Panc1 (cell line): Measurements from ENCODE around the gene RIBC1. TPM values are rescaled to one million over a fixed set of nuclear protein-coding genes. Genes with fewer than 3 reads are reported as not detected.

ENCODE experiments used
- ATAC-seq: fragments of 200-7000 bp; cut with Tn5 transposase; 2 replicates; pipeline ENCODE4 v1.9.1; 2020; ENCODE audit warnings: mild to moderate bottlenecking, moderate library complexity
- BruUV-seq: library from RNA; stranded (reverse); fragments of 400-500 nt; replicated peaks from 2 replicates; lab custom pipeline; 2021; lab: Mats Ljungman, UMichigan
- CTCF ChIA-PET: fragments of 300-600 bp; sonication (Branson Sonifier 250); formaldehyde crosslinking; loops from one replicate; lab custom pipeline; 2022; ENCODE audit warnings: antibody characterized with exemption; lab: Charles Lee
- POLR2A ChIA-PET: fragments of 300-600 bp; sonication (Branson Sonifier 250); formaldehyde crosslinking; loops from one replicate; lab custom pipeline; 2022; ENCODE audit warnings: antibody characterized with exemption; lab: Charles Lee
- DNase-seq: peaks from one replicate; pipeline ENCODE4 v3.0.0-alpha.2; 2010; ENCODE audit warnings: low read depth, low spot score
- H3K27ac ChIP-seq: 2 replicates; pipeline ENCODE4 v1.5.1; 2011; ENCODE audit warnings: mild to moderate bottlenecking, low read length, inconsistent platforms
- H3K27me3 ChIP-seq: fragments of 200-500 bp; sonication (Bioruptor generic); 2 replicates; pipeline ENCODE4 v1.6.0; 2014; ENCODE audit warnings: low read length, inconsistent platforms; ENCODE audit not compliant: control insufficient read depth, insufficient read depth
- H3K36me3 ChIP-seq: fragments of 200-500 bp; sonication (Bioruptor generic); 2 replicates; pipeline ENCODE4 v1.5.1; 2014; ENCODE audit warnings: inconsistent platforms, mild to moderate bottlenecking, low read length, moderate library complexity; ENCODE audit not compliant: control insufficient read depth, insufficient read depth
- H3K4me1 ChIP-seq: 2 replicates; pipeline ENCODE4 v1.5.1; 2011; ENCODE audit warnings: inconsistent platforms, mild to moderate bottlenecking, low read length, moderate library complexity; ENCODE audit not compliant: control insufficient read depth, insufficient read depth
- H3K4me3 ChIP-seq, 2 experiments: 2 replicates each; pipeline ENCODE4 v1.5.1; 2011 to 2012; ENCODE audit warnings: low read depth in 2 of 2, low read length in 2 of 2, mild to moderate bottlenecking in 2 of 2, inconsistent platforms in 1 of 2, moderate library complexity in 1 of 2
- H3K9me3 ChIP-seq: fragments of 200-500 bp; sonication (Bioruptor generic); 2 replicates; pipeline ENCODE4 v1.5.1; 2014; ENCODE audit warnings: low read depth, mild to moderate bottlenecking, inconsistent platforms, low read length, moderate library complexity; ENCODE audit not compliant: control insufficient read depth, insufficient read depth
- POLR2AphosphoS5 ChIP-seq: IDR thresholded peaks from 2 replicates; pipeline ENCODE4 v1.6.1; 2012; ENCODE audit warnings: mild to moderate bottlenecking, low read depth, low read length, moderate library complexity
- SIN3A ChIP-seq: IDR thresholded peaks from 2 replicates; pipeline ENCODE4 v1.6.1; 2012; ENCODE audit warnings: low read depth, mild to moderate bottlenecking, low read length, moderate library complexity, borderline replicate concordance; ENCODE audit not compliant: insufficient read depth
- TCF7L2 ChIP-seq: IDR thresholded peaks from 2 replicates; pipeline ENCODE4 v1.6.1; 2011; ENCODE audit warnings: mild to moderate bottlenecking, low read depth, low read length, inconsistent platforms
- in situ Hi-C: cut with HindIII; loops from 2 replicates; pipeline ENCODE4 v1.10.0; 2016; ENCODE audit warnings: low sequenced_read_pairs, low pct_unique_long_range_greater_than_20kb
- intact Hi-C: fragments of 100-400 bp; cut with micrococcal nuclease; formaldehyde crosslinking; loops from one replicate; pipeline ENCODE4 v1.10.0; 2022; ENCODE audit not compliant: unreplicated experiment
- total RNA-seq: library from RNA; stranded (reverse); gene quantifications from one replicate; pipeline ENCODE4 v1.2.1, GENCODE V29; 2021; ENCODE audit not compliant: unreplicated experiment
- TF ChIP-seq, protein P1 (sequence below), 2 experiments: IDR thresholded peaks; 2 replicates each; pipeline ENCODE4 v1.6.1; 2011 to 2012; ENCODE audit warnings: low read depth in 2 of 2, control low read depth in 1 of 2, low read length in 1 of 2, mild to moderate bottlenecking in 1 of 2, moderate library complexity in 1 of 2; ENCODE audit not compliant: insufficient read depth in 1 of 2
- TF ChIP-seq, protein P2 (sequence below): fragments of 450-650 bp; IDR thresholded peaks from 2 replicates; pipeline ENCODE4 v1.5.1; 2017; ENCODE audit warnings: mild to moderate bottlenecking

RIBC1 gene
- total RNA-seq, 1 experiment from 2014 or later: 1.1 TPM

DNA sequence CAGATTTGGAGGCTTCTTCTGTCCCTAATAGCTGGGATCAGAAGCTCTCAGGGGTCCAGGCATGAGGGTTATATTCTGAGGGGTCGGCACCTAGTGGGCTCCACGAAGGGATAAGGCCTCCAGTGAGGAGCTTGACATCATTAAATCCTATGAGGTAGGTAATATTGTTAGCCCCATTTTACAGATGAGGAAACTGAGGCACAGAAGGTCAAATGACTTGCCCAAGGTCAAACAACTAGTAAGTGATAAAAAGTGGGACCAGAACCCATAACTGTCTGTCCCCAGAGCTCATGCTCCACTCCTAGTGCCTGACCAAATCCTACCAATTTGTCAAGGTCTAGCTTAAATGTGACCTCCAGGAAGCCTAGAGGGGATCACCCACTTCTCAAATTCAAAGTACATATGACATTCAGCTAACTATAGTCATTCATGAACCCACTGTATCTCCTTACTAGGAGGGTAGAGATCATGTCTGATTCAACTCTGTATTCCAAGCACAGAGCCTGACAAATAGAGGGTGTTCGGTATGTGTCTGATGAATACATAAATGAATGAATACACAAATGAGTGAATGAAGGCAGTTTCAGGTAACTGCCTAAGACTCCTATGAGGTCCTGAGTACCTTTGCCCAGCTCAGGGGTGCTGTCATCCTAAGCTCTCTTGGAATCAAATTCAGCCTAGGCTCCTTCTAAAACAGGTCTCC is 43.5 kb upstream of the RIBC1 start:
- in situ Hi-C loops: no loop called here
- no peaks in the 10 kb centered on the region for H3K4me1 ChIP-seq
- CTCF ChIA-PET: no interaction called here
- H3K9me3 ChIP-seq: no peaks in the 10 kb centered on the region
- DNase-seq: no peak
- intact Hi-C loops: no loop called here
- POLR2A ChIA-PET: no interaction called here
- no peaks in the 10 kb centered on the region for H3K27me3 ChIP-seq
- TF ChIP-seq SIN3A: no peak
- TF ChIP-seq TCF7L2: no peak
- TF ChIP-seq, protein P1, sequence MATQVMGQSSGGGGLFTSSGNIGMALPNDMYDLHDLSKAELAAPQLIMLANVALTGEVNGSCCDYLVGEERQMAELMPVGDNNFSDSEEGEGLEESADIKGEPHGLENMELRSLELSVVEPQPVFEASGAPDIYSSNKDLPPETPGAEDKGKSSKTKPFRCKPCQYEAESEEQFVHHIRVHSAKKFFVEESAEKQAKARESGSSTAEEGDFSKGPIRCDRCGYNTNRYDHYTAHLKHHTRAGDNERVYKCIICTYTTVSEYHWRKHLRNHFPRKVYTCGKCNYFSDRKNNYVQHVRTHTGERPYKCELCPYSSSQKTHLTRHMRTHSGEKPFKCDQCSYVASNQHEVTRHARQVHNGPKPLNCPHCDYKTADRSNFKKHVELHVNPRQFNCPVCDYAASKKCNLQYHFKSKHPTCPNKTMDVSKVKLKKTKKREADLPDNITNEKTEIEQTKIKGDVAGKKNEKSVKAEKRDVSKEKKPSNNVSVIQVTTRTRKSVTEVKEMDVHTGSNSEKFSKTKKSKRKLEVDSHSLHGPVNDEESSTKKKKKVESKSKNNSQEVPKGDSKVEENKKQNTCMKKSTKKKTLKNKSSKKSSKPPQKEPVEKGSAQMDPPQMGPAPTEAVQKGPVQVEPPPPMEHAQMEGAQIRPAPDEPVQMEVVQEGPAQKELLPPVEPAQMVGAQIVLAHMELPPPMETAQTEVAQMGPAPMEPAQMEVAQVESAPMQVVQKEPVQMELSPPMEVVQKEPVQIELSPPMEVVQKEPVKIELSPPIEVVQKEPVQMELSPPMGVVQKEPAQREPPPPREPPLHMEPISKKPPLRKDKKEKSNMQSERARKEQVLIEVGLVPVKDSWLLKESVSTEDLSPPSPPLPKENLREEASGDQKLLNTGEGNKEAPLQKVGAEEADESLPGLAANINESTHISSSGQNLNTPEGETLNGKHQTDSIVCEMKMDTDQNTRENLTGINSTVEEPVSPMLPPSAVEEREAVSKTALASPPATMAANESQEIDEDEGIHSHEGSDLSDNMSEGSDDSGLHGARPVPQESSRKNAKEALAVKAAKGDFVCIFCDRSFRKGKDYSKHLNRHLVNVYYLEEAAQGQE (IDR thresholded peaks at IDR 0.05; ENCODE audit: insufficient read depth in 1 of 2, low read depth in 2 of 2, low read length in 1 of 2): no peak
- TF ChIP-seq, protein P2, sequence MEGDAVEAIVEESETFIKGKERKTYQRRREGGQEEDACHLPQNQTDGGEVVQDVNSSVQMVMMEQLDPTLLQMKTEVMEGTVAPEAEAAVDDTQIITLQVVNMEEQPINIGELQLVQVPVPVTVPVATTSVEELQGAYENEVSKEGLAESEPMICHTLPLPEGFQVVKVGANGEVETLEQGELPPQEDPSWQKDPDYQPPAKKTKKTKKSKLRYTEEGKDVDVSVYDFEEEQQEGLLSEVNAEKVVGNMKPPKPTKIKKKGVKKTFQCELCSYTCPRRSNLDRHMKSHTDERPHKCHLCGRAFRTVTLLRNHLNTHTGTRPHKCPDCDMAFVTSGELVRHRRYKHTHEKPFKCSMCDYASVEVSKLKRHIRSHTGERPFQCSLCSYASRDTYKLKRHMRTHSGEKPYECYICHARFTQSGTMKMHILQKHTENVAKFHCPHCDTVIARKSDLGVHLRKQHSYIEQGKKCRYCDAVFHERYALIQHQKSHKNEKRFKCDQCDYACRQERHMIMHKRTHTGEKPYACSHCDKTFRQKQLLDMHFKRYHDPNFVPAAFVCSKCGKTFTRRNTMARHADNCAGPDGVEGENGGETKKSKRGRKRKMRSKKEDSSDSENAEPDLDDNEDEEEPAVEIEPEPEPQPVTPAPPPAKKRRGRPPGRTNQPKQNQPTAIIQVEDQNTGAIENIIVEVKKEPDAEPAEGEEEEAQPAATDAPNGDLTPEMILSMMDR: no peak
- TF ChIP-seq POLR2AphosphoS5: no peak
- no peak for ATAC-seq
- H3K27ac ChIP-seq: no peak overlapping the region
- no TSS peak for BruUV-seq
- H3K4me3 ChIP-seq: no peak overlapping the region
- peaks cover 8% of the 10 kb centered on the region for H3K36me3 ChIP-seq

DNA sequence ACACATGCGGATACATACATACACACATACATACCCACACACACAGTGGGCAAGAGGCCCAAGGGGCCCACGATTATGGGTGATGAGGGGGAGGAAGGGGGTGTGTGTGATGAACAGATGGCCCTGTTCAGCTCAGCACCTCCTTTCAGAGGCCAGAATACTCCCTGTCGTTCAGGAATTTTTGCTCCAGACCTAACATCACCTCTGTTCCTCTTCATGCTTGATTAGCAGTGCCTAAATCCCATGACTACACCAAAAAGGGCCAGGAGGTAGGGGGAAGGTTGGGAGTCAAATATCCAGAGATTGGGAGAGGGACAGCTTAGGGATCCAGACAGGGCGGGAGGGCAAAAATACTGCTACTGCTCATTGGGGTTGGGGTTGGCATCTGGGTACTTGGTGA is 42.9 kb upstream of the RIBC1 start:
- ChIA-PET CTCF (no interaction called here), POLR2A (no interaction called here)
- no peaks in the 10 kb centered on the region for H3K4me1 ChIP-seq
- no peak overlapping the region for H3K4me3 ChIP-seq
- H3K27me3 ChIP-seq: no peaks in the 10 kb centered on the region
- H3K36me3 ChIP-seq: peaks cover 8% of the 10 kb centered on the region
- no peaks in the 10 kb centered on the region for H3K9me3 ChIP-seq
- TF ChIP-seq TCF7L2 (no peak), POLR2AphosphoS5 (no peak), SIN3A (no peak)
- TF ChIP-seq, protein P2: no peak
- TF ChIP-seq, protein P1 (IDR thresholded peaks at IDR 0.05; ENCODE audit: insufficient read depth in 1 of 2, low read depth in 2 of 2, low read length in 1 of 2): no peak
- intact Hi-C loops: no loop called here
- DNase-seq (no peak), ATAC-seq (no peak)
- no TSS peak for BruUV-seq
- H3K27ac ChIP-seq: no peak overlapping the region
- in situ Hi-C loops: no loop called here
